SK-N-SH (cell line): Measurements from ENCODE around the gene DIAPH1. TPM values are rescaled to one million over a fixed set of nuclear protein-coding genes. Genes with fewer than 3 reads are reported as not detected.

ENCODE experiments used
- CTCF ChIA-PET: fragments of 300-600, 350-600 bp; formaldehyde crosslinking; extraction: SDS; loops from one replicate; lab custom pipeline; 2021; lab: Yijun Ruan, JAX
- POLR2A ChIA-PET: fragments of 350-600 bp; sonication (Branson Sonifier 250); formaldehyde crosslinking; extraction: SDS; loops from one replicate; lab custom pipeline; 2020; ENCODE audit warnings: antibody characterized with exemption, inconsistent platforms; lab: Yijun Ruan, JAX
- DNase-seq: peaks from one replicate; pipeline ENCODE4 v3.0.0; 2012
- H2AFZ ChIP-seq: fragments of 200-600 bp; sonication (generic); 2 replicates; pipeline ENCODE4 v1.8.1; 2016; ENCODE audit warnings: antibody characterized with exemption, mild to moderate bottlenecking, low read depth
- H3F3A ChIP-seq: fragments of 200-600 bp; sonication (generic); replicated peaks from 2 replicates; pipeline ENCODE3; 2016; ENCODE audit warnings: antibody characterized with exemption, mild to moderate bottlenecking; ENCODE audit not compliant: insufficient read depth
- H3K27ac ChIP-seq, 2 experiments: fragments of 200-500 bp in 1 of 2; fragments of 200-600 bp in 1 of 2; sonication (Bioruptor generic) in 1 of 2; sonication (generic), shearing (Covaris generic) in 1 of 2; 2 replicates each; pipeline versions ENCODE4 v1.5.1 to v1.6.1; 2014 to 2016; ENCODE audit warnings: low read depth in 2 of 2, inconsistent platforms in 1 of 2, low read length in 1 of 2, mild to moderate bottlenecking in 1 of 2, mixed read lengths in 1 of 2
- H3K27me3 ChIP-seq: fragments of 200-600 bp; sonication (generic), shearing (Covaris generic); 2 replicates; pipeline ENCODE4 v1.6.1; 2016; ENCODE audit warnings: mixed run types; ENCODE audit not compliant: insufficient read depth
- H3K36me3 ChIP-seq, 2 experiments: fragments of 200-500 bp in 1 of 2; fragments of 200-600 bp in 1 of 2; sonication (Bioruptor generic) in 1 of 2; sonication (generic) in 1 of 2; replicated peaks in 1 of 2; 2 replicates each; pipeline versions ENCODE3 to v1.5.1; 2014 to 2016; ENCODE audit warnings: low read length in 1 of 2, mild to moderate bottlenecking in 1 of 2; ENCODE audit not compliant: insufficient read depth in 2 of 2, control insufficient read depth in 1 of 2
- H3K4me1 ChIP-seq, 2 experiments: fragments of 200-500 bp in 1 of 2; fragments of 200-600 bp in 1 of 2; sonication (Bioruptor generic) in 1 of 2; sonication (generic), shearing (Covaris generic) in 1 of 2; 2 replicates each; pipeline versions ENCODE4 v1.5.1 to v1.6.1; 2014 to 2016; ENCODE audit warnings: low read depth in 1 of 2, low read length in 1 of 2, mixed run types in 1 of 2; ENCODE audit not compliant: insufficient read depth in 2 of 2, control insufficient read depth in 1 of 2
- H3K4me2 ChIP-seq: fragments of 200-600 bp; sonication (generic), shearing (Covaris generic); 2 replicates; pipeline ENCODE4 v1.6.1; 2017; ENCODE audit warnings: mixed run types
- H3K4me3 ChIP-seq, 2 experiments: fragments of 200-500 bp in 1 of 2; fragments of 200-600 bp in 1 of 2; sonication (Bioruptor generic) in 1 of 2; sonication (generic), shearing (Covaris generic) in 1 of 2; 2 replicates each; pipeline versions ENCODE4 v1.5.1 to v1.8.1; 2014 to 2016; ENCODE audit warnings: low read depth in 2 of 2, inconsistent platforms in 1 of 2, low read length in 1 of 2, mild to moderate bottlenecking in 1 of 2, mixed read lengths in 1 of 2, moderate library complexity in 1 of 2
- H3K79me2 ChIP-seq: fragments of 200-600 bp; sonication (generic); 2 replicates; pipeline ENCODE4 v1.8.1; 2017; ENCODE audit warnings: mild to moderate bottlenecking; ENCODE audit not compliant: insufficient read depth
- H3K9ac ChIP-seq: fragments of 200-600 bp; sonication (generic); 2 replicates; pipeline ENCODE4 v1.6.1; 2017; ENCODE audit warnings: mixed run types
- H3K9me2 ChIP-seq: fragments of 200-600 bp; sonication (generic); 2 replicates; pipeline ENCODE4 v1.6.1; 2017; ENCODE audit warnings: mixed run types
- H3K9me3 ChIP-seq: fragments of 200-600 bp; sonication (generic); 2 replicates; pipeline ENCODE4 v1.6.1; 2017; ENCODE audit warnings: mixed run types, mild to moderate bottlenecking, moderate library complexity
- H4K20me1 ChIP-seq: fragments of 200-600 bp; sonication (generic); 2 replicates; pipeline ENCODE4 v1.6.1; 2017; ENCODE audit warnings: mild to moderate bottlenecking, mixed run types; ENCODE audit not compliant: insufficient read depth
- ELF1 ChIP-seq: IDR thresholded peaks from 2 replicates; pipeline ENCODE4 v1.4.0; 2012
- EZH2phosphoT487 ChIP-seq: fragments of 200-600 bp; sonication (generic); IDR thresholded peaks from 2 replicates; pipeline ENCODE4 v1.6.1; 2017; ENCODE audit warnings: low read depth, mixed run types, mild to moderate bottlenecking, antibody characterized with exemption, moderate library complexity, borderline replicate concordance
- POLR2AphosphoS5 ChIP-seq: IDR thresholded peaks from 2 replicates; pipeline ENCODE4 v1.6.1; 2012; ENCODE audit warnings: low read depth, low read length
- RAD21 ChIP-seq: IDR thresholded peaks from 2 replicates; pipeline ENCODE4 v1.6.1; 2012; ENCODE audit warnings: mild to moderate bottlenecking, low read length
- RCOR1 ChIP-seq: fragments of 150-350 bp; IDR thresholded peaks from 2 replicates; pipeline ENCODE4 v1.6.1; 2017; ENCODE audit warnings: antibody characterized with exemption, low read length
- RFX5 ChIP-seq: IDR thresholded peaks from 2 replicates; pipeline ENCODE4 v1.6.1; 2012; ENCODE audit warnings: mild to moderate bottlenecking, improper control_type of control experiment, low read length
- SMC3 ChIP-seq: IDR thresholded peaks from 2 replicates; pipeline ENCODE4 v1.6.1; 2012; ENCODE audit warnings: low read depth, low read length, improper control_type of control experiment
- TAF1 ChIP-seq: IDR thresholded peaks from 2 replicates; pipeline ENCODE4 v1.6.1; 2012; ENCODE audit warnings: low read depth, mild to moderate bottlenecking, low read length, moderate library complexity, borderline replicate concordance
- TCF12 ChIP-seq: IDR thresholded peaks from 2 replicates; pipeline ENCODE4 v1.4.0; 2012
- YY1 ChIP-seq: IDR thresholded peaks from 2 replicates; pipeline ENCODE4 v1.4.0; 2012; ENCODE audit warnings: low read depth, mild to moderate bottlenecking
- WGBS: methylation state at CpG from one replicate; pipeline ENCODE4 v1.1.6; 2017; ENCODE audit warnings: low lambda C conversion rate; 5-methylcytosine and 5-hydroxymethylcytosine counted together
- polyA plus RNA-seq, 3 experiments: library from polyadenylated mRNA; depleted of rRNA; stranded (reverse); fragments of >200 nt; gene quantifications; 2 replicates each; pipeline ENCODE4 v1.2.3, GENCODE V29; 2012
- TF ChIP-seq, protein P1 (sequence below): IDR thresholded peaks from 2 replicates; pipeline ENCODE4 v1.6.1; 2012; ENCODE audit warnings: mild to moderate bottlenecking, low read depth, low read length, moderate library complexity
- TF ChIP-seq, protein P2 (sequence below): IDR thresholded peaks from 2 replicates; pipeline ENCODE4 v1.4.0; 2012; ENCODE audit warnings: low read depth

The DIAPH1 gene
- polyA plus RNA-seq, 1 of the 3 experiments (the other 2 are of a cell fraction): 30.4 TPM

DNA sequence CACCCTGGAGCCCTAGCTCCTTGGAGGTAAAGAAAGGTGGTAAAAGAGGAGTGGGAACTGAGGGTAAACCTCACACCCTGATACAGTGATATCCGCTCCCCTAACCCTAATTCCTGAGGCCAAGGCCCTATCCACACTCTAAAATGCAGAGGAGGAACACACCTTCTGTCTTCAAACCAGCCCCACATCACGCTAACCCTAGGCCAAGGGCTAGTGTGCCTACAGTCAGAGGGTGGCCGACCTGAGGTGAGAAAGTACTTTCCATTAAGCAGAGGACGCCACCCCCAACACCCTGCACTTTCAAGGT, 17.3 kb upstream of the DIAPH1 start (continued):
- TF ChIP-seq, protein P1, sequence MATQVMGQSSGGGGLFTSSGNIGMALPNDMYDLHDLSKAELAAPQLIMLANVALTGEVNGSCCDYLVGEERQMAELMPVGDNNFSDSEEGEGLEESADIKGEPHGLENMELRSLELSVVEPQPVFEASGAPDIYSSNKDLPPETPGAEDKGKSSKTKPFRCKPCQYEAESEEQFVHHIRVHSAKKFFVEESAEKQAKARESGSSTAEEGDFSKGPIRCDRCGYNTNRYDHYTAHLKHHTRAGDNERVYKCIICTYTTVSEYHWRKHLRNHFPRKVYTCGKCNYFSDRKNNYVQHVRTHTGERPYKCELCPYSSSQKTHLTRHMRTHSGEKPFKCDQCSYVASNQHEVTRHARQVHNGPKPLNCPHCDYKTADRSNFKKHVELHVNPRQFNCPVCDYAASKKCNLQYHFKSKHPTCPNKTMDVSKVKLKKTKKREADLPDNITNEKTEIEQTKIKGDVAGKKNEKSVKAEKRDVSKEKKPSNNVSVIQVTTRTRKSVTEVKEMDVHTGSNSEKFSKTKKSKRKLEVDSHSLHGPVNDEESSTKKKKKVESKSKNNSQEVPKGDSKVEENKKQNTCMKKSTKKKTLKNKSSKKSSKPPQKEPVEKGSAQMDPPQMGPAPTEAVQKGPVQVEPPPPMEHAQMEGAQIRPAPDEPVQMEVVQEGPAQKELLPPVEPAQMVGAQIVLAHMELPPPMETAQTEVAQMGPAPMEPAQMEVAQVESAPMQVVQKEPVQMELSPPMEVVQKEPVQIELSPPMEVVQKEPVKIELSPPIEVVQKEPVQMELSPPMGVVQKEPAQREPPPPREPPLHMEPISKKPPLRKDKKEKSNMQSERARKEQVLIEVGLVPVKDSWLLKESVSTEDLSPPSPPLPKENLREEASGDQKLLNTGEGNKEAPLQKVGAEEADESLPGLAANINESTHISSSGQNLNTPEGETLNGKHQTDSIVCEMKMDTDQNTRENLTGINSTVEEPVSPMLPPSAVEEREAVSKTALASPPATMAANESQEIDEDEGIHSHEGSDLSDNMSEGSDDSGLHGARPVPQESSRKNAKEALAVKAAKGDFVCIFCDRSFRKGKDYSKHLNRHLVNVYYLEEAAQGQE: no peak
- TF ChIP-seq ELF1: no peak

- WGBS: 67% methylated on average over 7 of the region's 7 CpGs
- TF ChIP-seq EZH2phosphoT487: no peak
- TF ChIP-seq TCF12: no peak
- ChIA-PET CTCF (interaction anchor here (1.1 to 19.7 kb wide), 10 partner anchors 11 to 325 kb away, joined by 3 to 207 read pairs (median 5); partner anchors contain the start of genes DIAPH1 and FCHSD1), POLR2A (interaction anchor here (1.6 to 2.9 kb wide), 5 partner anchors 12 to 242 kb away, joined by 5 to 18 read pairs (median 10); partner anchors contain the start of genes DIAPH1, FCHSD1 and PCDH1)
- Histone ChIP-seq H3K36me3 (peaks cover 24 to 28% of the 10 kb centered on the region in 2 experiments), H3K79me2 (peaks cover 60% of the 10 kb centered on the region), H3K9ac (peak overlapping the region; percentile 83; the same call in 1 of the 2 replicates), H3F3A (no peaks in the 10 kb centered on the region), H3K27ac (no peak overlapping the region; a peak in 1 of 4 replicates), H3K4me2 (peak overlapping the region; percentile 99), H3K27me3 (no peaks in the 10 kb centered on the region), H3K4me1 (peaks cover 5 to 28% of the 10 kb centered on the region in 2 experiments; a peak in 3 of 4 replicates), H3K9me3 (no peaks in the 10 kb centered on the region), H4K20me1 (peaks cover 13% of the 10 kb centered on the region), H3K4me3 (peak overlapping the region; percentile 93 to 99), H2AFZ (no peak overlapping the region), H3K9me2 (no peaks in the 10 kb centered on the region)
- no peak for DNase-seq
These were observed 16.8 kb upstream of the DIAPH1 start for GRCh38 chr5:141635646-141636045.

GRCh38 chr5:141634720-141635119, 15.9 kb upstream of the DIAPH1 start:
- peaks cover 17% of the 10 kb centered on the region for H4K20me1 ChIP-seq
- peaks cover 66% of the 10 kb centered on the region for H3K79me2 ChIP-seq
- H3K36me3 ChIP-seq: peaks cover 27 to 29% of the 10 kb centered on the region in 2 experiments
- H3K9me3 ChIP-seq: no peaks in the 10 kb centered on the region
- TF ChIP-seq RFX5 (no peak), TAF1 (no peak), RAD21 (no peak), POLR2AphosphoS5 (no peak), RCOR1 (no peak), YY1 (no peak), SMC3 (no peak)
- TF ChIP-seq, protein P2, sequence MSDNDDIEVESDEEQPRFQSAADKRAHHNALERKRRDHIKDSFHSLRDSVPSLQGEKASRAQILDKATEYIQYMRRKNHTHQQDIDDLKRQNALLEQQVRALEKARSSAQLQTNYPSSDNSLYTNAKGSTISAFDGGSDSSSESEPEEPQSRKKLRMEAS: no peak
- TF ChIP-seq, protein P1: no peak
- no peaks in the 10 kb centered on the region for H3K27me3 ChIP-seq
- H3K4me3 ChIP-seq: no peak overlapping the region
- no peak overlapping the region for H3K9ac ChIP-seq
- ChIA-PET POLR2A (interaction anchor here (0.6 kb wide), 1 partner anchor 16 kb away, joined by 3 read pairs; the partner anchor contains the start of gene DIAPH1), CTCF (interaction anchor here (1.1 to 19.7 kb wide), 6 partner anchors 11 to 68 kb away, joined by 3 to 207 read pairs (median 5); partner anchors contain the start of gene DIAPH1)
- no peaks in the 10 kb centered on the region for H3K9me2 ChIP-seq
- peaks cover 5 to 28% of the 10 kb centered on the region in 2 experiments; a peak in 3 of 4 replicates for H3K4me1 ChIP-seq
- WGBS: 97% methylated on average over 6 of the region's 6 CpGs
- DNase-seq: no peak
- H3K4me2 ChIP-seq: peak overlapping the region; percentile 99; the same call in 1 of the 2 replicates
- H3K27ac ChIP-seq: no peak overlapping the region
- H2AFZ ChIP-seq: no peak overlapping the region
- H3F3A ChIP-seq: no peaks in the 10 kb centered on the region
